NCI-H82 treated with DMSO at 0.1 percent for 48 hours (cell line): Measurements from ENCODE around the gene OBP2A.
"Not testable (repeated sequence)": the region's sequence is repeated elsewhere in the genome, so short reads cannot be mapped to it uniquely, and the experiment has no call there.

Experiments used
- DNase-seq: peaks from one replicate; lab custom pipeline; 2025; ENCODE audit not compliant: unreplicated experiment; lab: John Stamatoyannopoulos, UW

The OBP2A gene

DNA sequence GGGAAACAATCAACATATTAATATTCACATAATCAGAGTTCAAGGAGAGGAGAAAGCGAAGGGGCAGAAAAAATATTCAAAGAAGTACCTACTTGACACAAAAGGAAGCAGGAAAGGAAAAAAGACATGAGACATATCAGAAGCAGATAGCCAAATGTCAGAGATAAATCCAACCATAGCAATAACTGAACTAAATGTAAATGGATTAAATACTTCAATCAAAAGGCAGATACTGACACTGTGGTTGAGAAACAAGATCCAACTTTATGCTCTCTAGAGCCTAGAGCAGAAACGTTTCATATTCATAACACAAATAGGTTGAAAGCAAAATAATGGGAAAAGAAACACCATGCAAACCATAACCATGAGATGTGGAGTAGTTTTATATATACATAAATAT lies 36.5 kb upstream of the OBP2A start:
- DNase-seq = no peak

DNA sequence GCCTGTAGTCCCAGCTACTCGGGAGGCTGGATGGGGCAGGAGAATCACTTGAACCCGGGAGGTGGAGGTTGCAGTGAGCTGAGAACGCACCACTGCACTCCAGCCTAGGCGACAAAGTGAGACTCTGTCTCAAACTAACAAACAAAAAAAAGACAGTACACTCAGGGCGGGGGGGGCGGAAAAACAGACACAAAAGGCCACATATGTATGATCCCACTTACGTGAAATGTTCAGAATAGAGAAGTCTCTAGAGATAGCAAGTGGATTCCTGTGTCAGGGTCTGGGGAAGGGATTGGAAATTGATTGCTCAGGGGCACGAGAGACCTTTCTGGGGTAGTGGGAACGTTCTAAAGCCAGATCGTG lies 33.7 kb upstream of the OBP2A start:
- no peak for DNase-seq

DNA sequence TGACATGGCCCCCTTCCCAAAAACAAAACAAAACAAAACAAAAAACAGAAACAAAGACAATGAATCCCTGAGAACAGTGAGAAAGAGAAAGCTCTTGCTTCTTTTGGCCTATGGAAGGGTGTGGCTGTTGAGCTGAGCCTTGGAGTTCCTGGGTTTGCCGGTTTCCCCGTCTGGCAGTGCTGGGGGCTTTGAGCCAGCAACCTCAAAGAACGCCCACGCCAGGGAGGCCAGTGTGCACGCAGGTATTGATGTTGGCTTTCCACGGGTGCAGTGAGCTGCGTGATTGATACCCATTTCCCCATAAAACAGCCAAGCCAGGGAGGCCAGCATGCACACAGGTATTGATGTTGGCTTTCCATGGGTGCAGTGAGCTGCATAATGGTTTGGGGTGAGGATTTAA lies 33.0 kb upstream of the OBP2A start:
- DNase-seq = no peak

DNA sequence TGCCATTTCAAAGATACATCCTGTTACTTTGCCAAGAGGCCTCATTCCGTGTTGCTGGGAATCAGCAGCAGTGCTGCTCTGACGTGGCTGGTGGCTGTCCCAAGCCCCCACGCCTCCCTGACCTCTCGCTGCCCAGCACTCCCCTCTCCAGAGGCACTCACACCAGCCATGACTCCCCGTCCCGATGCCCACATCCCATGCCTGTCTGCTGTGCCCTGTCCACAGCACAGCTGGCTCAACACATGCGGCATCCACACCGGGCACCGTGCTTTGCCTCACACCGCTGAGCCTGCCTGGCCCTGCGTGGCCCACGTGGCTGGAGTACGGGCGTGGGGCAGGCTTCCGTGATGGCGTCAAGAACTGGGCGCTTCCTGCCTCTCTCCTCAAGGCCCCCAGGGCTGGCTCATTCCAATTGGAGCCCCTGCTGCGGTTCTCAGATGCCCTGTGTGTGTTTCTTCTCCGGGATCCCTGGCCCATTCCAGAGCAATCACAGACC lies 32.5 kb upstream of the OBP2A start:
- DNase-seq = no peak

DNA sequence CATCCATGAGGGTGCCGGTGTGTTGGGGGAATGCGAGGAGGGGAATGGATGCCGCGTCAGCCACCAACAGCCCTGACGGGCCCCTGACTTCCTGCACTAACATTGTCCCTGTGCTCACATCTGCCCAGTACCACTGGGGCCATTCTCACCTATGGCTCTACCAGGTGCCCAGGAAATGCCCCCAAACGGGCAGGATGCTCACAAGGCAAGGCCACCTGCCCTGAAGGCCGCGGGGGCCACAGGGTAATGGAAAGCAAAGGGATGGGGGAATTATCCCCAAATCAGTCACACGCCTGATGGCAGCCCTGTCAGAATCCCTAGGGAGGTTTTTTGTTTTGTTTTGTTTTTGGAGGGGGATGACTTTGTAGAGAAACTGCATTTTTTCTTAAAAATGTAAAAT lies 32.0 kb upstream of the OBP2A start:
- not testable (repeated sequence) for DNase-seq

DNA sequence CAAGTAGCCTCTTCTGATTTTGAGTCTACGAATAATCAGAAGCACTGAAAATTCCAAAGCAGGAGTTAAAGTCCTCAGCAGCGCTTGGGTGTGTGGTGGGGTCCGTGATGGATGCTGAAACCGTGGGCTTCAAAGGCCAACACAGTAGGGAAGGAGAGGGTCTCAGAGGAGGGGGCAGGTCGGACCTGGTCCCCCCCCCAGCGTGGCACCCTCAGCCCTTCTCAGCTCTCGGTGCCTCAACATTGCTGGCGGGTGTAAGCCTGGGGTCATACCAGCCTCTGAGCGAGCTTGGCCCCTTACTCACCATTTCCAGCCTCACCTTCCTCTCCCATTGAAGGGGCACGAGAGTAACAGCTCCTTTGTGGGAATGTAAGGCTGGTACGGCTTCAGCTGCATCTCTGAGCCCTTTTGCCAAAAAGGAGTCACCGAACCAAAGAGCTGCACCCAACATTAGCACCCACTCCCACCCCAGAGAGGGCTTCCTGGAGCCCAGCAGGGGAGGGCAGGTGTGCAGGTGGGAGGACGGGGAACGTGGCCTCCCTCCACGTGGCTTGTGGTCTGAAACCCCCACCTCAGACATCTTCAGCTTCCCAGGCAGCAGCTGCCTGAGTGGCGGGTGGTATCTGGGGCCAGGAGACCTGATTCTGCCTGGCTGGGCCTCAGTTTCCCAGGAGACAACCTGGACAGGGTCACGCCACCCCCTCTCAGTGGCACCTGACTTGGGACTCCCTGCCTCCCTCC lies 31.4 kb upstream of the OBP2A start:
- no peak for DNase-seq

DNA sequence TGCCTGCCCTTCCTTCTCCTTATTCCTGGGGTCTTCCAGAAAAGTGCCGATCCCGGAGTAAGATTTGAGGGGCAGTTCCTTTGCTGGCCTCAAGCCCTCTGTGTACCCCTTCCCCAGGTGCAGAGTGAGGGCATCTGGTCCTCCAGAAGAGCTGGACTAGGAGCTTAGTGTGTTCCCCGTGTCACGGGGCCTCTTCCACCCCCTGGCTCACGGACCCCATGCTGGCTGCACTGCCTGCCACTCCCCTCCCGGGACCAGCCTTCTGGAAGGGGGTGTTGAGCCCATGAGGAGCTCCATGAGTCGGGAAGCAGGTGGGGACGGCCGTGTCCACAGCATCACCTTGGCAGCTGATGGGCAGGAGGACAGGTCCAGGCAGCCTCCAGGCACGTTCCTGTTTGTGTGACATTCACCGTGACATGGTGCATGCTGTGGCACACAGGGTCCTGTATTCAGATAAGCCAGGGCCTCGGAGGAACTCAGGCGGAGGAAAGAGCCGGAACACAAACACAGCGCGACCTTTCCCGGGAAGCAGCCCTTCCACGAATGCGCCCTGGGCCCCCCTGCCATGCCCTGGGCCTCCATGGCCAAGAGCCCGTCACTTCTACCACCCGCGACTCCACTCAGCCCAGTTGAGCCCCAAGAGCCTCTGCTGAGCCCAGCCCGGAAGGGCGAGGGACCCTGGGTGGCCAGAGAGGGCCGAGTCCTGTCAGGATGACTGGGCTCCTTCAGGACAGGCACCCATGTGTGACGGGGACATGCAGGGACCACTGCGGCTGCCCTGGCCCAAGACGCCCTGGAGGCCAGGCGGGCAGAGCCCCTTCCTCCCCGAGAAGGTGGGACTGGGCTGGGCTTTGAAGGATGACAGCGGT lies 30.6 kb upstream of the OBP2A start:
- DNase-seq = no peak

DNA sequence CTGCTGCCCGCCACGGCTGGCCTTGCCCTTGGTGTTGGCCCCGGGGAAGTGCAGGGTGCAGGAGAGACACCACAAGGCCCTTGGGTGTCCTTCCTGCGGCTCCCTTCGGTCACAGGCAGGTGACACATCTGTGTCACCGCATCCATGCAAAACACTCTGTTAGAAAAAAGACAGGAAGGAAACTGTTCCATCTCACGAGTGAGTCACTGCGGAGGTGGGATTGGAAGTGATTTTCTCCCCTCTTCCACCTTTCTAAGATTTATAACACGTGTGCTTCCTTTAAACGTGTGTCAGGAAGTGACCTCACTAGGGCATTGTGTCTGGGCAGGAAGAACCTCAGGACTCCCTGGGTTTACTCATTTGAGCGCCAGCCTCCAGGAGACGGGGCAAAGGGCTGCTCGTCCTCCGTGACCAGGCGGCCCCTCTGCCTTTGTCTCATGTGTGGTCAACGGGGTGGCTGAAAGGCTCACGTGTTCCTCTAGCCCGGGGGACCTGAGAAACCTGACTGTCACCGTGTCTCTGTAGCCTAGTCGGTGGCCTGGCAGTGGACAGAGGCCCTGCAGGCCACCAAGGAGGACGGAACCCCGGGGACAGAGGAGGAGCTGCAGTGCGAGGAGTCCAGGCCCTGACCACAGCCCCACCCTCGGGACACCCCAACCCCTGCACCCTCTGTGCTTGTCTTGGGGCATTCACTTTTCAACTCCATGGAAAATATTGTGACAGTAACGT lies 29.6 kb upstream of the OBP2A start:
- no peak for DNase-seq

DNA sequence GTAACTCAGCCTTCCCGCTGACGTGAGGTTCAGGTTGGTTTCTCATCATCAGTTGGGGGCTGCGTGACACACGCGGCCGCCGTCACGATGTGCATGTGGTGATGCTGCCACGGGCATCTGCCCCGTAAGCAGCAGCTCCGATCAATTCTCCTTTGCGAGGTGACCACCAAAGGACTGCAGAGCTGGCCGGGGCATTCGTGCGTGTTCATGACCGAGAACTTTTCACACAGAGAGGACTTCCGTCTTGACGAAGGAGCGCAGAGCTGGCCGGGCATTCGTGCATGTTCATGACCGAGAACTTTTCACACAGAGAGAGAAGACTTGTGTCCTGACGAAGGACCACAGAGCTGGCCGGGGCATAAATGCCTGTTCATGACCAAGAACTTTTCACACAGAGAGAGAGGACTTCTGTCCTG lies 28.5 kb upstream of the OBP2A start:
- DNase-seq = no peak

DNA sequence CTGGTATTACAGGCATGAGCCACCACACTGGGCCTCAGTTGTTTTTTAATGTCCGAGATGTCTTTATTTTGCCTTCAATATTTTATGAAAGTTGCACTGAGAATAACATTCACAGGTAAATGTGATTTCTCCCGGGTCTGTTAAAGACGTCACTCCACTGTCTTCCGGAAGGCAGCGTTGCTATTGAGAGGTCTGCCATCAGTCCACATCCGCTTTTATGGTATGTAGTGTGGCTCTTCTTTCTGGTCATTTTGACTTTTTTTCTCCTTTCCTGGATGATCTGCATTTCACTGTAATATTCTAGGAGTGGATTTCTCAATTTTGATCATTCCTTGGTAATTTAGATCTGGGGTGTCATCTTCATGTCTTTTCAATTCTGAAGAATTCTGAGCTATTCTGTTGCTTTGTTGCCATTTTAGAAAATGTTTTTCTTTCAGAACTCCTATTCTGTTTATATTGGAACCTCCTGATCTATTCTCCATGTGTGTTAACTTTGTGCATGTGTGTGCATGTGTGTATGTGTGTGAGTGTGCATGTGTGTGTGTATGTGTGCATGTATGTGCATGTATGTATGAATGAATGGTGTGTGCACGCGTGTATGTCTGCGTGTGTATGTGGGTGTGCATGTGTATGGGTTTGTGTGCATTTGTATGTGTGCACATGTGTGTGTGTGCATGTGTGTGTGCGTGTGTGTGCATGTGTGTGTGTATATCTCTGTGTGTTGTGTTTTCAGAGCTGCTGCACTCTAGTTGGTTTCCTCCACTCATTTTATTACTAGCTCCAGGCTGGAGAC lies 26.6 kb upstream of the OBP2A start:
- no peak for DNase-seq

DNA sequence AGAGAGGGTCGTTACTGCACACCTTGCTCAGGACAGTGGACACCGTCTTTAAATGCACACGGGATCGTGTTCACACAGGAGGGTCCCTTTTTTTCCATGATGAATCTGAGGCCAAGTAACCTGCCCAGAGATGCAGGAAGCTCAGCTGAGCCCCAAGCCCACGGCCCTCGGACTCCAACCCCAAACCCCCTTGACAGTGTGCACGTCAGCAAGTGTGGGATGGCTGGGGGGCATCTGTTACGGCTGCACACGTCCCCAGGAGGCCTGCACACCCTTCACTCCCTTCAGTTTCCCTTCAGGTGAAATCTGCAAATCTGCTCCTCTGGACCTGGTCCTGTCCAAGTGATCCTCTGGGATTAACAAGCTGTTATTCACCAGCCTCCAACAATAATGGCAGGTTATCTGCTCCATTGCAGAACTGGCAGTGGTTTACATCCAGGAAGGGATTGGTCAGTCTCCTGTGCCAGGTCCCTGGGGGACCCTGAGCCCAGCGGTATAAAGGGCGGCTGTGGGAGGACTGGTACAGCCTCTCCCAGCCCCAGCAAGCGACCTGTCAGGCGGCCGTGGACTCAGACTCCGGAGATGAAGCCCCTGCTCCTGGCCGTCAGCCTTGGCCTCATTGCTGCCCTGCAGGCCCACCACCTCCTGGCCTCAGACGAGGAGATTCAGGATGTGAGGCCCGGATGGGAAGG lies 24.9 kb upstream of the OBP2A start, which contains the start of gene LCN1:
Gene LCN1, plus strand, starts transcription at position 525 of the 692 bp plus-strand sequence. Its CDS starts 58 bp downstream, at position 583.
- no peak for DNase-seq

DNA sequence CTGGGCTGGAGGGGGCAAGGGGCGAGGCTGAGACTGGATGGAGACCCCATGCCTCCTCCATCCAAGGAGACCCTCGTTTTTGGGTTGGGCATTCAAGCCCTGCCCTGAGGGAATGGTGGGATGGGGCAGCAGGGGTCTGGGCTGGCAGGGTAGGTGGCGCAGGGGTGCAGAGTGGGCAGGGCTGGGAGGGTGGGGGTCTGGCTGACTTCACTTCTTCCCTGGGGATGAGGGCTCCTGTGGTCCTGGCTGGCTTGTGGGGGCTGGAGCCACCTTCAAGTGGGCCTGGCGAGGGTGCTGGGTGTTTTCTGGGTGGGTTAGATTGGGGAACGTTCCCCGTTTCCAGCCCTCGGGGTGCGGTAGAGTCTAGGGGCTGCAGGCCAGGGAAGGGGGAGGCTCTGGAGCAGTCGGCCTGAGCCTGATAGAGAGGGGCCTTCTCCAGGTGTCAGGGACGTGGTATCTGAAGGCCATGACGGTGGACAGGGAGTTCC lies 24.3 kb upstream of the OBP2A start:
- DNase-seq = no peak

DNA sequence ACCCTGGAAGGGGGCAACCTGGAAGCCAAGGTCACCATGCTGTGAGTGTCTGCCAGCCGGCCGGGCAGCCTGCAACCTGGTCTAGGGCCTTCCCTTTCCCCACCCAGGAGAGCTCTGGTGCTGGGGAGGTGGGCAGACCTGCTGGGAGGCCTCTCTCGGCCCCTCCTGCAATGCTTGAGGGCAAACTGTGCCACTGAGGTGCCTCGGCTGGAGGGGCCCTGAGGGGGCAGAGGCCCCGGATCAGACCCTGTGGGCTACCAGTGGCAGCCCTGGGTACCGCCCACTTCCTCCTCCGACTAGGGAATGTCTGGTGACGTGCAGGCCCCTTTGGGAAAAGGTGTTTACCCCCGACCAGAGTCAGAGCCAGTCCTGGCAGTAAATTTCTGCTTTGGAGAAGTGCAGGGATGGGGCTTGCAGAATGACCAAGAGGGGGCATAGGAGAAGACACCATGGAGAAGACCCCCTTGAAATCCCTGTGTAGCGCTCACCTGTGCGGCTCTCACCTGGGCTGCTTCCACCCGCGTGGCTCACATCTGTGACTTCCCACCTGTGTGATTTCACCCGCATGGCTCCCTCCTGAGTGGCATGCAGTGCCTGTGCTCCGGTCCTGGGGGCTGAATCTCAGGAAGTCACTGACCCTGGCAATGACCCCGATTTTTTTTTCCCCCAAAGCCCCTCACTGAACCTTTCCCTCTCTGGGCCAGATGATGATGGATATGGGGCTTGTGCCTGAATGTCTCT lies 23.6 kb upstream of the OBP2A start:
- DNase-seq = no peak

DNA sequence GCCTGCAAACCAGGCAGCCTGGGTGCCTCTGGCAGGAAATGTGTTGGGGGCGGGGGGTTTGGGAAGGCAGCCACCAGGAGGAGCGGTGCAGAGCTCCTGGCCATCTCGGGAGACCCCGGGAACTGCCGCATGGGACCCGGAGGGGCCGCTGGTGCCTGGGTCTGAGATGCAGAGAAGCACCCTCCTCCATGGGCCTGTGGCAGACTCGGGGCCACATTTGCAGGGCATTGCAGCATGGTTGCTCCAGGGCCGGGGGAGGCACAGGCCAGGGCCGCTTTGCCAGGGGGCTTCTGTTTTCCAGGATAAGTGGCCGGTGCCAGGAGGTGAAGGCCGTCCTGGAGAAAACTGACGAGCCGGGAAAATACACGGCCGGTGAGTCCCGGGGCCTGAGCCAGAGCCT lies 23.0 kb upstream of the OBP2A start:
- no peak for DNase-seq

DNA sequence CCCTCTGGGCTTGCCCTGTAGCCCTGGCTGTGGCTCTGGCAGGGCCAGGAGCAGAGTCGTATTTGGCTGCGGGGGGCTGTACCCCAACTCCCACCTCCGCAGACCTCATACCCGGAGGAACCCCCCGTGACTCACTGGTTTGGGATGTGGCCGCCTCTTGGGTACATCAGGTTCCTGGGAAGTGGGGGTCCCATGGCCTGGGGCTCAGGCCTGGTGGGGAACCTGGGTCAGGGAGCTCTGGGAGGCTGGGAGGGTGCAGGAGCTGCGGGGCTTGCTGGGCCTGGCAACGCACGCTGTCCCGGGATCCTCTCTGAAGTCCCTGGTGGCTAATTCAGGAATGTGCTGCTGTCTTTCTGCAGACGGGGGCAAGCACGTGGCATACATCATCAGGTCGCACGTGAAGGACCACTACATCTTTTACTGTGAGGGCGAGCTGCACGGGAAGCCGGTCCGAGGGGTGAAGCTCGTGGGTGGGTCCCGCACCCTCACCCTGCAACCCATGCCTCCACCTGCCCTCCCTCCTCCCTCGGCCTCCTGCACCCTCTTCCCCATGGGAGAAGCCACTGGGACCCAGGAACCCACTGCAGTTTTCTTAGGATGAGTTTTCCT lies 22.3 kb upstream of the OBP2A start:
- DNase-seq = no peak

DNA sequence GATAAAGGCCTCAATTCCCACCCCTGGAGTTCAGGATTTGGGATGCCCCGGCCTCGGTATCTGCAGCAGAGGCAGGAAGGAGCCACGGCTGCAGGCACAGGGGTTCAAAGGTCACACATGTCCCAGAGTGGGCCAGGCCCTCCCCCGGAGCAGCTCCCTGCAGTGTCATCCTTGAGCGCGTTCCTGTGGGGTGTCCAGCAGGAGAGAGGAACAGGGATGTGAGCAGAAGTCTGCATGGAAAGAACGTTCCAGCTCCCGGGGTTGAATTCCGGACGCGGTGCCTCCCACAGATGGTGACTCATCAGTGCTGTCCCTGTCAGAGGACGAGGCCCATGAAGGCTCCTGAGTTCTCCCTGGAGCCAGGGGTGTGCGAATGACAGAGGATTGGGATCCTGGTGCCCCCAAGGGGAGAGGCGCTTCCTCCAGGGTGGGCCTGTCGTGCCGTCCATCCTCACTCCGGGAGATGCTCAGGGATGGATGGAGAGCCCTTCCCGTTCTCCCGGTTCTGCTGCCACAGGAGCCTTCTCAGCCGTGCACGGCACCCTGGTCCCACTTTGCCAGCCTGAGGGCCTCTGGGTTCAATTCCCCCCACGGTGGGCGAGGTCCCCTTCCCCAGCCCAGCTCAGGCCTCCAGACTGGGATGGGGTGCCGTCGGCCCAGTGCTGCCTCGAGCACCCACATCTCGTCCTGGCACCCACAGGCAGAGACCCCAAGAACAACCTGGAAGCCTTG lies 21.6 kb upstream of the OBP2A start:
- DNase-seq = no peak

DNA sequence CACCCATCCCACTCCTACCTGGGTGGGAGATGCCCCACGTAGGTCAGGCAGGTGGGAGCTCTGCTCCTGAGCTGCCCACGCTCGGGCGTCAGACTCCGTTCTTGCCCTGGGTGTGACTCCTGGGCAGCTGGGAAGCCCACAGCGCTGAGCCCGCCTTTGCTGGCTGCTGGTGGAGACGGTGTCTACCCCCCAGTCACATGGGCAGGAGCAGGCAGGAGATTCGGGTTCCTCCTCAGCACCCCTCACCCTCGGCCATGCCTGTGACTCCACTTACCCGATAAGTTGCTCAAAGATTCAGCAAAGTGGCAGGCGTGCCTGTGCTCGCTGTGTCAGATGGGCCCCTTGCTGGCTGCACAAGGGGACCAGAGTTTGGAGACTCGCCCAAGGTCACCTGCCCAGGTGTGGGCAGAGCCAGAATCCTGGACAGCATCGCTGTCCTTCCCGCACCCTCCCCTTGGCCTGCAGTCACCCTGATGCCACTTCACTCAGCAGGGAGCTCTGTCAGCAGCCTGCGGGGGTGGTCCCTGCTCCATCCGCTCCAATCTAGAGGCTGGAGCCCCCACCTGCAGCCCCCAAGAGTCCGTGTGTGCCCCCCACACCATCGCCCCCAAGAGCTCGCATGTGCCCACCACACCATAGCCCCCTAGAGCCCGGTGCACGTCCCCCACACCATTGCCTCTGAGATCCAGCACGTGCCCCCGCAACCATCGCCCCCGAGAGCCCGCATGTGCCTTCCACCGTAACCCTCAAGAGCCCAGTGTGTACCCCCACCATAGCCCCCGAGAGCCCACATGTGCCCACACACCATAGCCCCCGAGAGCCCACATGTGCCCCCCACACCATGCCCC lies 20.5 kb upstream of the OBP2A start:
- DNase-seq = no peak
